Heart left ventricle (tissue), 16 donors: ENCODE measurements around the gene CPA1. TPM values are rescaled to one million over a fixed set of nuclear protein-coding genes. Genes with fewer than 3 reads are reported as not detected.

Experiments used
- ATAC-seq, 4 donors: fragments of 200-7000 bp; cut with Tn5 transposase; one replicate each; pipeline ENCODE4 v1.9.1; 2020 to 2022; ENCODE audit warnings: moderate library complexity in 4 of 4, mild to moderate bottlenecking in 3 of 4, moderate number of reproducible peaks in 1 of 4
- DNase-seq, 5 donors: peaks; one replicate each; pipeline ENCODE4 v3.0.0-alpha.2; 2020
- H3K27ac ChIP-seq, 12 donors: fragments of 200-600 bp; sonication (generic) in 4 of 12; one replicate each; pipeline versions ENCODE4 v1.5.0 to v1.8.0; 2016 to 2022; ENCODE audit warnings: mild to moderate bottlenecking in 2 of 12
- H3K27me3 ChIP-seq, 9 donors: fragments of 200-600 bp; sonication (generic) in 2 of 9; one replicate each; pipeline versions ENCODE4 v1.5.1 to v1.8.0; 2016 to 2022; ENCODE audit warnings: mild to moderate bottlenecking in 3 of 9
- H3K36me3 ChIP-seq, 9 donors: fragments of 200-600 bp; sonication (generic) in 2 of 9; one replicate each; pipeline versions ENCODE4 v1.5.0 to v1.8.0; 2018 to 2022; ENCODE audit warnings: mild to moderate bottlenecking in 2 of 9
- H3K4me1 ChIP-seq, 12 donors: fragments of 200-600 bp; sonication (generic) in 4 of 12; one replicate each; pipeline versions ENCODE4 v1.5.0 to v1.8.0; 2016 to 2022; ENCODE audit warnings: mild to moderate bottlenecking in 3 of 12
- H3K4me3 ChIP-seq, 12 donors: fragments of 200-600 bp; sonication (generic) in 4 of 12; one replicate each; pipeline versions ENCODE4 v1.5.0 to v1.8.0; 2017 to 2022; ENCODE audit warnings: mild to moderate bottlenecking in 9 of 12, moderate library complexity in 4 of 12
- H3K9me3 ChIP-seq, 12 donors: fragments of 200-600 bp; sonication (generic) in 4 of 12; one replicate each; pipeline versions ENCODE4 v1.5.0 to v1.8.0; 2016 to 2022; ENCODE audit warnings: mild to moderate bottlenecking in 1 of 12
- POLR2A ChIP-seq, 2 donors: fragments of 450-650 bp; IDR thresholded peaks; one replicate each; pipeline ENCODE4 v1.6.1; 2017; ENCODE audit warnings: antibody characterized with exemption in 2 of 2, mild to moderate bottlenecking in 2 of 2, moderate library complexity in 2 of 2
- WGBS, 4 donors: extraction: QIAGEN DNeasy Blood & Tissue Kit in 2 of 4; methylation state at CpG; one replicate each; pipeline versions ENCODE4 v1.1.5 to v1.1.7; 2013 to 2018; 5-methylcytosine and 5-hydroxymethylcytosine counted together
- intact Hi-C, 10 donors: fragments of 100-400 bp; cut with DNase I; formaldehyde crosslinking; loops; one replicate each; pipeline versions ENCODE4 v1.11.1 to v1.14.2; 2022
- polyA plus RNA-seq, 2 donors: library from polyadenylated mRNA; stranded (reverse); fragments of 200-250 nt; gene quantifications; one replicate each; pipeline ENCODE4 v1.2.3, GENCODE V29; 2013
- total RNA-seq, 9 donors: library from RNA; depleted of rRNA in 2 of 9; stranded (reverse); fragments of >200 nt in 2 of 9; fragmentation: NEBNext Ultra II Directional in 3 of 9; extraction: Animal tissue kit (Norgen Biotek cat#: 25700) in 3 of 9; gene quantifications; one replicate each; pipeline versions ENCODE4 v1.1.0 to v1.2.4, GENCODE V29; 2016 to 2023
- TF ChIP-seq, protein P1 (sequence below), 12 donors: fragments of 200-600 bp; sonication (generic) in 4 of 12; IDR thresholded peaks; one replicate each; pipeline versions ENCODE4 v1.5.0 to v1.8.0; 2018 to 2022; ENCODE audit warnings: antibody characterized with exemption in 12 of 12, mild to moderate bottlenecking in 5 of 12
- donor health status: ischemic (EF 13 %, LVEDD 7.1; RV severe dilation, severe dysfunction).
- donor health status: healthy with polysubstance abuse.
- donor health status: DM: no; HTN: yes; CAD: no.
- donor health status: DM: no; HTN: no; CAD: no.
- donor health status: ischemic (EF 25% LVEDD 6.9; RV normal size, moderate dysfunction).
- donor health status: ischemic (EF 25% LVEDD 5.7; RV mildly dilated, moderate dysfunction).
- donor health status: healthy.
- donor health status: DM: yes; HTN: yes; CAD: no.
- donor health status: ischemic (EF 35%, LVEDD 5.7; RV mildly dilated, moderate dysfunction).
- donor health status: nonischemic (EF 11% LVEDD 7.7; RV severe dilation, severe dysfunction).
- donor health status: DM: yes; HTN: yes; CAD: no.
- donor health status: PGD.
- donor health status: ischemic (EF 29% LVEDD 5.4; RV normal size, mild dysfunction).
- donor health status: nonischemic (EF 23%, LVEDD 6.1; RV moderate dilation, normal function).

CPA1 gene
- total and polyA plus RNA-seq, 11 donors = 0.29 to 3.8 (median 3.0) TPM; not detected in 5

DNA sequence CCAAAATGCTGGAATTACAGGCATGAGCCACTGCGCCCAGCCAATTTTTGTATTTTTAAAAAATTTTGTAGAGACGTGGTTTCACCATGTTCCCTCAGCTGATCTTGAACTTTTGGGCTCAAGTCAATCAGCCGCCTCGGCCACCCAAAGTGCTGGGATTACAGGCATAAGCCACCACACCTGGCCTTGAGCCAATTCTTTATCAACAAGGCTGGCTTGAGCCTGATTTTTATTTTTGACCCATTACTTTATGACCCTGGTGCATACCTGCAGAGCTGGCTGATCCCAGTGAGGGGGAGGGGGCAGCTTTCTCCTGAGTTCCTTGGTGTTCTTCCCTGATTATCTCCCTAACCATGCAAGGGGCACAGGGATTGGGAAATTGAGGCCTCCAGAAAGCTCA, 15.8 kb upstream of the CPA1 start:
- Histone ChIP-seq H3K36me3 (no peaks in the 10 kb centered on the region), H3K9me3 (peaks cover 0 to 15% (median under 1%) of the 10 kb centered on the region in 12 donors), H3K27me3 (no peaks in the 10 kb centered on the region), H3K27ac (no peak overlapping the region), H3K4me1 (peaks cover 0 to 9% (median 0%) of the 10 kb centered on the region in 12 donors), H3K4me3 (no peak overlapping the region)
- no peak for TF ChIP-seq POLR2A (IDR thresholded peaks at IDR 0.05)
- TF ChIP-seq, protein P1, sequence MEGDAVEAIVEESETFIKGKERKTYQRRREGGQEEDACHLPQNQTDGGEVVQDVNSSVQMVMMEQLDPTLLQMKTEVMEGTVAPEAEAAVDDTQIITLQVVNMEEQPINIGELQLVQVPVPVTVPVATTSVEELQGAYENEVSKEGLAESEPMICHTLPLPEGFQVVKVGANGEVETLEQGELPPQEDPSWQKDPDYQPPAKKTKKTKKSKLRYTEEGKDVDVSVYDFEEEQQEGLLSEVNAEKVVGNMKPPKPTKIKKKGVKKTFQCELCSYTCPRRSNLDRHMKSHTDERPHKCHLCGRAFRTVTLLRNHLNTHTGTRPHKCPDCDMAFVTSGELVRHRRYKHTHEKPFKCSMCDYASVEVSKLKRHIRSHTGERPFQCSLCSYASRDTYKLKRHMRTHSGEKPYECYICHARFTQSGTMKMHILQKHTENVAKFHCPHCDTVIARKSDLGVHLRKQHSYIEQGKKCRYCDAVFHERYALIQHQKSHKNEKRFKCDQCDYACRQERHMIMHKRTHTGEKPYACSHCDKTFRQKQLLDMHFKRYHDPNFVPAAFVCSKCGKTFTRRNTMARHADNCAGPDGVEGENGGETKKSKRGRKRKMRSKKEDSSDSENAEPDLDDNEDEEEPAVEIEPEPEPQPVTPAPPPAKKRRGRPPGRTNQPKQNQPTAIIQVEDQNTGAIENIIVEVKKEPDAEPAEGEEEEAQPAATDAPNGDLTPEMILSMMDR (IDR thresholded peaks at IDR 0.05) = no peak
- no peak for ATAC-seq
- 89 to 93% (median 91%) methylated on average over 4 of the region's 4 CpGs for WGBS, 4 donors
- DNase-seq = no peak
- intact Hi-C loops = no loop called here

DNA sequence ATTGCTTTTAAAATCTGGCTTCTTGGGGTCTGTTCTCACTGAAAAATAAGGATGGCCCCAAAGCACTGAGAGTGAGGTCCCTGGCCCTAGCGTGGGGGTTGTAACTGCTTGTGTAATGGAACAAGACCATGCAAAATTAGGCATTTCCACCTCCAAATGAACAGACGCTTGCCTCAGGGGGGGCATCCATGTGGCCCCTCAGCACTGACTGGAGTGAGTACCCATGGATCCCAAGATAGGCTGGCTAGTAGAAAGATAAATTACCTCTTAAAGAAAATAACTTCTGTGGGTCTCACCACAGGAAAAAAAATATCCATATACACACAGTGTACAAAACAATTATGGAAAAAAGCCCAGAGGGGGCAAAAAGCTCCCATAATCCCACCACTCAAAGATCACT, 15.2 kb upstream of the CPA1 start:
- no peak overlapping the region for H3K4me3 ChIP-seq
- no peak for DNase-seq
- no peak overlapping the region for H3K27ac ChIP-seq
- no peaks in the 10 kb centered on the region for H3K27me3 ChIP-seq
- peaks cover 0 to 15% (median 3%) of the 10 kb centered on the region in 12 donors for H3K4me1 ChIP-seq
- peaks cover 0 to 9% (median 0%) of the 10 kb centered on the region in 12 donors for H3K9me3 ChIP-seq
- intact Hi-C loops = no loop called here
- WGBS, 4 donors = 93 to 97% (median 95%) methylated on average over 2 of the region's 2 CpGs
- no peak for ATAC-seq
- no peak for TF ChIP-seq POLR2A (IDR thresholded peaks at IDR 0.05)
- TF ChIP-seq, protein P1 (IDR thresholded peaks at IDR 0.05) = no peak
- H3K36me3 ChIP-seq = no peaks in the 10 kb centered on the region

DNA sequence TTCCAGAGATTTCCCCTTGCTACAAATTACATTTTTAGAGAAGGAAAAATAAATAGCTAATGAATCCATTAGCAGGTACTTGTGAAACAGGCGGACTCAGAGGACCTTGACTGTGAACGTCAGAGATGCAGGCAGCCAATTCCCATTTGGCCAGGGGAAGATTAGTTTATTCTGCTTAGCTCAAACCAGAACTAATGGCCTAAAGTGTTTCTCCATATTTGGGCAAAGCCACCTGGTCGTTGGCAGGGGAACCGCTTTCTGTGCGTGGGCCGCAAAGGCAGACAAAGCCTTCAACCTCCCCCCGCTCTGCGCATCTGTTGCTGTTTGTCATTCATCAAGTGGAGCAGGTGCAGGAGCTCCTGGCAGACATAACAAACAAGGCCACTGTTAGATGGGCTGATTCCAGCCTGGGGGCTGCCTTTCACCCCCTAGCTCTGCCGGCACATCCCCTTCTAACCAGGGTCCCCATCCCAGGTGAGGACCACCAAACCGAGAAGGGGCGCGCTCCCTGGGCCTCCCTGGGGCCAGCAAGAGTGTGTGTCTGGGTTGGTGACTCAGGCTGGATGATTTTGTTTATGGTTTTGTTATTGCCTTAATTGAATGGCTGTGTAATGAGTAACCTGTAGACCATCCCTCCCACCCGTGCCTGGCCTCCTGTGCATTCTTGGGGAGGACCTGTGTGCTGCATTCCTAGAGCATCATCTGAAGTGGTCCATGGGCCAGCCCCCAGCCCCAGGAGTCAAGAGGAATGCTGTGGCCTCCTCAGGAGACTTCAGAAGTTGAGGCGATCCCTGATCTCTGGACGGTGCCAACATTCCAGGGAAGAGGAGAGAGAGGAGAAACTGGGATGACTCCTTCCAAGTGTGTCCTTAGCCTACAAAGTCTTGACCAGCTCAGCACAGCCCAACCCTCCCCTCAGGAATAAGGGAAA, 14.5 kb upstream of the CPA1 start:
- H3K27ac ChIP-seq = no peak overlapping the region
- ATAC-seq = no peak
- WGBS, 4 donors = 82 to 90% (median 86%) methylated on average over 11 to 15 of the region's 15 CpGs

DNA sequence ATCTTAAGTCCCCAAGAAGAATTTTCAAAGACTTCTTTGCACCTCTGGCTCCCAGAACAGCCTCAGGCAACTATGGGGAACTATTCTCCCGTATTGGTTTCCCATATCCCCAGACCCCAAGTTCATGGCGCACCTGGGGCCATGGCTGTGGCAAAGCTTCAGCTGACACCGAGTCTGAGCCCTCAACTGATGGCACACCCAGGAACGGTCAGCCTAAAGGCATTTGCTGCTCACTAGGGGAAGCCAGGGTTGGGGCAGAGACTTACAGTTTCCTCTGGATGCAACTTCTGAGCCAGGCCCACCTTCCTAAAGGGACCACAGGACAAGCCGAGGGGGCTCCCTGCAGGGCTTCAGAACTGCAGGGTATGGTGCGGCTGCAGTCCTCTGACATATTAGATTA, 13.7 kb upstream of the CPA1 start:
- ATAC-seq (no peak), DNase-seq (no peak)
- intact Hi-C loops = no loop called here
- Histone ChIP-seq H3K4me1 (peaks cover 0 to 27% (median 3%) of the 10 kb centered on the region in 12 donors), H3K4me3 (no peak overlapping the region), H3K27ac (no peak overlapping the region), H3K36me3 (no peaks in the 10 kb centered on the region), H3K9me3 (no peaks in the 10 kb centered on the region), H3K27me3 (no peaks in the 10 kb centered on the region)
- TF ChIP-seq POLR2A (IDR thresholded peaks at IDR 0.05) = no peak
- TF ChIP-seq, protein P1 (IDR thresholded peaks at IDR 0.05) = no peak
- 91 to 94% (median 92%) methylated on average over 5 to 6 of the region's 6 CpGs for WGBS, 4 donors

More for the DNA sequence above, 14.5 kb upstream of the CPA1 start:
- H3K9me3 ChIP-seq = peaks cover 0 to 2% (median 0%) of the 10 kb centered on the region in 12 donors
- H3K4me1 ChIP-seq = peaks cover 0 to 21% (median 3%) of the 10 kb centered on the region in 12 donors
- DNase-seq = no peak
- TF ChIP-seq POLR2A (IDR thresholded peaks at IDR 0.05) = no peak
- TF ChIP-seq, protein P1 (IDR thresholded peaks at IDR 0.05) = no peak
- intact Hi-C loops = no loop called here
- no peaks in the 10 kb centered on the region for H3K27me3 ChIP-seq
- H3K4me3 ChIP-seq = no peak overlapping the region
- H3K36me3 ChIP-seq = no peaks in the 10 kb centered on the region
